Keratinocyte (primary cell): ENCODE data around the gene CD274.

Source experiments
- EZH2 ChIP-seq: IDR thresholded peaks from one replicate; pipeline ENCODE4 v1.6.1; 2012; ENCODE audit warnings: inconsistent platforms, mild to moderate bottlenecking, low read length, moderate library complexity
- TF ChIP-seq, protein P1 (sequence below), 3 experiments: IDR thresholded peaks in 1 of 3; conservative IDR thresholded peaks in 1 of 3; optimal IDR thresholded peaks in 1 of 3; 2 replicates in 2 of 3; 3 replicates in 1 of 3; pipeline versions ENCODE3 to v1.5.1; 2011; ENCODE audit warnings: low read length in 3 of 3, mild to moderate bottlenecking in 3 of 3, moderate library complexity in 2 of 3, control low read depth in 1 of 3, inconsistent platforms in 1 of 3; ENCODE audit not compliant: insufficient read depth in 2 of 3; ENCODE audit errors: extremely low read depth in 1 of 3

DNA sequence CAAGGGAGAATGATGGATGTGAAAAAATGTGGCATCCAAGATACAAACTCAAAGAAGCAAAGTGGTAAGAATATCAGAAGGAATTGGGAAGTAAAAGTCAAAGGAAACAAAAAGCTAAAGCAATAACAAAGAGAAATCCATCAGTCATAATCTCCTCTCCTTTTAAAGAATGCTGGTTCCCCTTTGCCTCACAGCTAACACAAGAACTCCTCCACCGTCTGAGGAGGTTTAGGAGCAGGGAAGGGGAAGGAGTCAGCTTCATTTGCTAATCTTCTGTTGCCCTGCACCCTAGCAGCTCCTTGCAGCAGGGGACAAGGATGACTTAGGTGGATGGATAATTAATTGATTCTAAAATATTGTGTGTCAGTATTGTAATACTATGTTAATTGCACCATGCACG is 16.4 kb downstream of the CD274 start:
- TF ChIP-seq, protein P1, sequence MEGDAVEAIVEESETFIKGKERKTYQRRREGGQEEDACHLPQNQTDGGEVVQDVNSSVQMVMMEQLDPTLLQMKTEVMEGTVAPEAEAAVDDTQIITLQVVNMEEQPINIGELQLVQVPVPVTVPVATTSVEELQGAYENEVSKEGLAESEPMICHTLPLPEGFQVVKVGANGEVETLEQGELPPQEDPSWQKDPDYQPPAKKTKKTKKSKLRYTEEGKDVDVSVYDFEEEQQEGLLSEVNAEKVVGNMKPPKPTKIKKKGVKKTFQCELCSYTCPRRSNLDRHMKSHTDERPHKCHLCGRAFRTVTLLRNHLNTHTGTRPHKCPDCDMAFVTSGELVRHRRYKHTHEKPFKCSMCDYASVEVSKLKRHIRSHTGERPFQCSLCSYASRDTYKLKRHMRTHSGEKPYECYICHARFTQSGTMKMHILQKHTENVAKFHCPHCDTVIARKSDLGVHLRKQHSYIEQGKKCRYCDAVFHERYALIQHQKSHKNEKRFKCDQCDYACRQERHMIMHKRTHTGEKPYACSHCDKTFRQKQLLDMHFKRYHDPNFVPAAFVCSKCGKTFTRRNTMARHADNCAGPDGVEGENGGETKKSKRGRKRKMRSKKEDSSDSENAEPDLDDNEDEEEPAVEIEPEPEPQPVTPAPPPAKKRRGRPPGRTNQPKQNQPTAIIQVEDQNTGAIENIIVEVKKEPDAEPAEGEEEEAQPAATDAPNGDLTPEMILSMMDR (optimal IDR thresholded peaks at IDR 0.05 in 1 of 3, IDR thresholded peaks at IDR 0.05 in 1 of 3, conservative IDR thresholded peaks at IDR 0.05 in 1 of 3; ENCODE audit: extremely low read depth in 1 of 3, insufficient read depth in 2 of 3, low read length in 3 of 3): no peak
- TF ChIP-seq EZH2: no peak
